GM10248 (cell line): ENCODE measurements around the gene MPP1.

Source experiments
- CTCF ChIA-PET: fragments of 300-600 bp; sonication (Branson Sonifier 250); formaldehyde crosslinking; extraction: SDS; loops from one replicate; lab custom pipeline; 2021; ENCODE audit warnings: antibody characterized with exemption; lab: Yijun Ruan, JAX
- POLR2A ChIA-PET: fragments of 350-650 bp; sonication (Branson Sonifier 250); formaldehyde crosslinking; extraction: SDS; loops from one replicate; lab custom pipeline; 2020; ENCODE audit warnings: antibody characterized with exemption; lab: Yijun Ruan, JAX
- DNase-seq: peaks from one replicate; pipeline ENCODE4 v3.0.0; 2012; ENCODE audit errors: extremely low spot score
- TF ChIP-seq, protein P1 (sequence below): IDR thresholded peaks from 2 replicates; pipeline ENCODE4 v1.5.1; 2012; ENCODE audit warnings: mild to moderate bottlenecking, low read depth; ENCODE audit errors: extremely low read depth, missing control alignments, control extremely low read depth

The MPP1 gene

DNA sequence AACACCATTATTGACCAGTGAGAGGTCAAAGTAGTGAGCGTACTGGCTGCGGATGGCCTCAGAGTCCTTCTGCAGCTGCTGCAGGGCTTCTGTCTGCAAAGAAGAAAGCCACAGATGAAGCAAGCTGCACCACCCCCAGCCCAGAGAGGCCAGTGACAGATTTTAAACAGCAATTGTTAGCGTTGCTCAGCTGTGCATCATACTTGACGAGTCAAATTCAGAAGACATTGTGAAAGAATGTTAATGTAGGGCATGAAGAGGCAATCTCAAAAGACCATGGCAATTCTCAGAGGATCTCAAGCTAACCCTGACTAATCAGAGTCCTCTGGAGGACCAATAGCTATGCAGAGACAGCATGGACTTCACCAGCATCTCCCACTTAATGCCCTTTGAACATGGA lies 26.0 kb downstream of the MPP1 start:
- POLR2A ChIA-PET: no interaction called here
- TF ChIP-seq, protein P1, sequence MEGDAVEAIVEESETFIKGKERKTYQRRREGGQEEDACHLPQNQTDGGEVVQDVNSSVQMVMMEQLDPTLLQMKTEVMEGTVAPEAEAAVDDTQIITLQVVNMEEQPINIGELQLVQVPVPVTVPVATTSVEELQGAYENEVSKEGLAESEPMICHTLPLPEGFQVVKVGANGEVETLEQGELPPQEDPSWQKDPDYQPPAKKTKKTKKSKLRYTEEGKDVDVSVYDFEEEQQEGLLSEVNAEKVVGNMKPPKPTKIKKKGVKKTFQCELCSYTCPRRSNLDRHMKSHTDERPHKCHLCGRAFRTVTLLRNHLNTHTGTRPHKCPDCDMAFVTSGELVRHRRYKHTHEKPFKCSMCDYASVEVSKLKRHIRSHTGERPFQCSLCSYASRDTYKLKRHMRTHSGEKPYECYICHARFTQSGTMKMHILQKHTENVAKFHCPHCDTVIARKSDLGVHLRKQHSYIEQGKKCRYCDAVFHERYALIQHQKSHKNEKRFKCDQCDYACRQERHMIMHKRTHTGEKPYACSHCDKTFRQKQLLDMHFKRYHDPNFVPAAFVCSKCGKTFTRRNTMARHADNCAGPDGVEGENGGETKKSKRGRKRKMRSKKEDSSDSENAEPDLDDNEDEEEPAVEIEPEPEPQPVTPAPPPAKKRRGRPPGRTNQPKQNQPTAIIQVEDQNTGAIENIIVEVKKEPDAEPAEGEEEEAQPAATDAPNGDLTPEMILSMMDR: no peak
- CTCF ChIA-PET: interaction anchor here (1.0 kb wide), 1 partner anchor 26 kb away, joined by 3 read pairs; the partner anchor contains the start of gene MPP1
- no peak for DNase-seq

GRCh38 chrX:154776753-154777152 lies 28.5 kb downstream of the MPP1 start:
- ChIA-PET POLR2A (no interaction called here), CTCF (interaction anchor here (1.0 to 1.5 kb wide), 2 partner anchors 9 to 15 kb away, joined by 3 to 4 read pairs; no protein-coding TSS in a partner anchor)
- TF ChIP-seq, protein P1: no peak

GRCh38 chrX:154775419-154776349 lies 29.6 kb downstream of the MPP1 start:
- TF ChIP-seq, protein P1: no peak
- CTCF ChIA-PET: interaction anchor here (1.0 kb wide), 1 partner anchor 10 kb away, joined by 3 read pairs; no protein-coding TSS in a partner anchor
- POLR2A ChIA-PET: no interaction called here
- no peak for DNase-seq

More at GRCh38 chrX:154776753-154777152, 28.5 kb downstream of the MPP1 start:
- no peak for DNase-seq

GRCh38 chrX:154774622-154775021 lies 30.7 kb downstream of the MPP1 start:
- ChIA-PET POLR2A (no interaction called here), CTCF (no interaction called here)
- TF ChIP-seq, protein P1: no peak
- DNase-seq: no peak

DNA sequence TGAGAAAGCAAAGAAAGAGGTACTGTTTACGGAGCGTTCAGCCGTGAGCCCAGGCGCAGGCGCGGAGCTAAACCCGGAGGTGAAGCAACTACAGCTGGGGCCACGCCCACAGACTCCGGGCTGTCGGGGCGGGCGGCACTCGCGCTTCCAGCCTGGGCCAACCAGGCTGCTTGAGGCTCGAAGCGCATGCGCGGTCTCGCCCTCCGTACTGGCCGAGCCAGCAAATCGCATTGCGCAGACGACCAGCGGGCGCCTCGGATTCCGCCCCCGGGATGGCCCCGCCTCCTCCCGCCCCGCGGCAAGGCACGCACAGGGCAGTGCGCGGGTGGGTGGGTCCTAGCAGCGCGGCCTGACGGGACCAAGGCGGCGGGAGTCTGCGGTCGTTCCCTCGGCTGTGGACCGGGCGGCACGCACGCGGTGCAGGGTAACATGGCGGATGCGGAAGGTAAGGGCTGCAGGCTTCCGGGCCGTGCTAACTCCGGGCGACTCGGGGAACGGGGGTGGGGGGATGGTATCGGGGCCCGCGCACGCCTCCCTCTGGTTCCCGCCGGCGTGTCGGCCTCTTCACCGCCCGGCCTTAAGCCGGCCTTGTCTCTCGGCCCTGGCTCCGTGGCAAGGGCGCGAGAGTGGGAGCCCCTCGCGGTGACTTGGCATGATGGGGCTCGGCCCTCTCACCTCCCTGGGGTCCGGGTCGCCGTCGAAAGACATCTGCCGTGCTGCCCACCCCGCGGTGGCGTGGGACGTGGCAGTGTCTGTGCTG lies 42.6 kb downstream of the MPP1 start, which contains the start of gene DKC1:
DKC1 (plus strand) TSS at position 328 of the 760 bp plus-strand sequence; CDS start at position 430, 102 bp downstream.
- CTCF ChIA-PET: interaction anchor here (1.0 to 4.5 kb wide), 3 partner anchors 10 to 71 kb away, joined by 3 to 24 read pairs (median 4); partner anchors contain the start of gene SMIM9
- TF ChIP-seq, protein P1: no peak
- peak; percentile 92 for DNase-seq
- POLR2A ChIA-PET: interaction anchor here (0.6 to 1.0 kb wide), 2 partner anchors 9 to 43 kb away, joined by 3 read pairs; partner anchors contain the start of gene MPP1
